Naive thymus-derived CD8-positive, alpha-beta T cell (primary cell): Measurements from ENCODE around the gene CDH20. TPM values are rescaled to one million over a fixed set of nuclear protein-coding genes. Genes with fewer than 3 reads are reported as not detected.

ENCODE experiments used
- ATAC-seq, 2 donors: fragments of 150-1000 bp; cut with Tn5 transposase in 1 of 2; sonication (Bioruptor Pico), chemical (Tn5 transposase) in 1 of 2; 1 replicate in 1 of 2; 2 replicates in 1 of 2; pipeline ENCODE4 v1.10.0; 2021; ENCODE audit warnings: mild to moderate bottlenecking in 2 of 2, moderate library complexity in 2 of 2
- POLR2A ChIA-PET: fragments of 350-600 bp; sonication (Branson Sonifier 250); formaldehyde crosslinking; loops from one replicate; lab custom pipeline; 2021; ENCODE audit warnings: antibody characterized with exemption; lab: Charles Lee
- DNase-seq, 10 donors: peaks; one replicate each; pipeline versions ENCODE4 v3.0.0 to v3.0.0-alpha.2; 2020 to 2022
- H3K27ac Mint-ChIP-seq, 10 donors: one replicate each; pipeline ENCODE4 v1.8.0; 2020 to 2022; ENCODE audit warnings: mild to moderate bottlenecking in 10 of 10, mixed read lengths in 10 of 10, moderate library complexity in 4 of 10, inconsistent platforms in 1 of 10
- H3K27me3 Mint-ChIP-seq, 5 donors: one replicate each; pipeline ENCODE4 v1.8.0; 2021 to 2022; ENCODE audit warnings: mixed read lengths in 5 of 5
- H3K36me3 Mint-ChIP-seq, 3 donors: one replicate each; pipeline ENCODE4 v1.8.0; 2020 to 2022; ENCODE audit warnings: mixed read lengths in 3 of 3, mild to moderate bottlenecking in 2 of 3, inconsistent platforms in 1 of 3
- H3K4me1 Mint-ChIP-seq, 4 donors: one replicate each; pipeline ENCODE4 v1.8.0; 2021 to 2022; ENCODE audit warnings: mixed read lengths in 4 of 4
- H3K4me3 Mint-ChIP-seq, 10 donors: one replicate each; pipeline ENCODE4 v1.8.0; 2020 to 2022; ENCODE audit warnings: mild to moderate bottlenecking in 10 of 10, mixed read lengths in 10 of 10, moderate library complexity in 6 of 10, inconsistent platforms in 1 of 10
- H3K9me3 Mint-ChIP-seq, 9 donors: one replicate each; pipeline ENCODE4 v1.8.0; 2020 to 2022; ENCODE audit warnings: mixed read lengths in 9 of 9, mild to moderate bottlenecking in 3 of 9, inconsistent platforms in 1 of 9, moderate library complexity in 1 of 9
- polyA plus RNA-seq, 3 donors: library from polyadenylated mRNA; unstranded; fragments of 300-500 nt; fragmentation: Illumina TruSeq; gene quantifications; one replicate each; pipeline ENCODE4 v1.2.3, GENCODE V29; 2021
- total RNA-seq, 8 experiments: library from RNA in 2 of 8; stranded (reverse) in 2 of 8; gene quantifications; one replicate each; pipeline ENCODE4 v1.2.3 and lab custom pipeline; 2021 to 2026

CDH20 gene
- total and polyA plus RNA-seq, 5 experiments from 2014 or later, result 0.06 to 0.60 (median 0.21) TPM; not detected in 2

DNA sequence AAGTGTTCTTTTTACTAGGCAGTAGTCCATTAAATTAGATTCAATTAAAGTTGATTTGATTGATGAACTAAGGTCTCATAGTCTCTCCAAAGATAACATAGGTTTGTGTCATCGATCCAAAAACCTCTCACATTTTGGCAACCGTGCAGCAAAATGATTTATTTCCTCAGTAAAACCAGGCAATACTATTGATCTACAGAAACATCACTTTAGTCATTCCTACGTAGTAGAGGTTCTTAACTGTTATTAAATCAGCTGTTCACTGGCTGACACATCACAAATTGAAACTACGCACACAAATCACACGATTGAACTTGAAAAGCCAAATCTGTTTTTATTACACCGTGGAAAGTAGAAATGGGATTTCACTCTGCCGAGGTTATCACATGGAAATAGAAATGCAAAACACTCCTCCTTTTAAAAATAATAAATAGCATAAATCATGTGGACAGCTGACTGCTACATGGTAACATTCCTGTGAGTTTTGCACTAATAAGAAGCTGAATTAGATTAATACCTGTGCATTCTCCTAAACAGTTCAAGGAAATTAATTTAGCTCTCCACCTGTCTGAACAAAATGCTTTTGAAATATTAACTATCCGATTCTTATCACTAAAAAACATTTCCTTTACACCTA is 262.5 kb downstream of the CDH20 start:
- POLR2A ChIA-PET, result no interaction called here
- Mint-ChIP-seq H3K4me3 (no peak overlapping the region), H3K36me3 (no peaks in the 10 kb centered on the region), H3K27me3 (peaks cover 4 to 27% (median 13%) of the 10 kb centered on the region in 5 donors), H3K4me1 (no peaks in the 10 kb centered on the region), H3K9me3 (no peaks in the 10 kb centered on the region), H3K27ac (no peak overlapping the region)
- ATAC-seq, result no peak
- DNase-seq, result no peak

GRCh38 chr18:61596296-61596695 is 263.1 kb downstream of the CDH20 start:
- ATAC-seq (no peak), DNase-seq (no peak)
- Mint-ChIP-seq H3K36me3 (no peaks in the 10 kb centered on the region), H3K9me3 (no peaks in the 10 kb centered on the region), H3K27me3 (peaks cover 5 to 29% (median 15%) of the 10 kb centered on the region in 5 donors), H3K27ac (no peak overlapping the region), H3K4me3 (no peak overlapping the region), H3K4me1 (no peaks in the 10 kb centered on the region)
- POLR2A ChIA-PET, result no interaction called here

DNA sequence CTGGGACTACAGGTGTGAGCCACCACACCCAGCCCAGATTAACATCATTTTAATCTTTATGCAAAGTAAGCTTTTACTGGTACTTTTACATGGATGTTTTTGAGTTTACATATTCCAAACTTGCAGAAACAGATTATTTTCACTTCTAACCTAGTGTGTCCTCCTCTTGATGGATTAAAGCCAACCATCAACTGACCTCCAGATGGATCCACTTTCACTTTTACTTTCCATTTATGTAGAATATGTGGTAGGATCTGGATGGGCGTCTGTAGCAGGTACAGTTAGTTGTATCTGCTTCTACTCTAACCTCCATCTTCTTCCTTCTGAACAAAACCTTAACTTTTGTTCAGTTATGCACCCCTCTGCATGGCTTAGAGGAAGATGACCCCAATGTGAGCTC is 264.1 kb downstream of the CDH20 start:
- POLR2A ChIA-PET, result no interaction called here
- H3K4me1 Mint-ChIP-seq, result no peaks in the 10 kb centered on the region
- H3K4me3 Mint-ChIP-seq, result no peak overlapping the region
- H3K9me3 Mint-ChIP-seq, result no peaks in the 10 kb centered on the region
- ATAC-seq (no peak), DNase-seq (no peak)
- peaks cover 7 to 28% (median 17%) of the 10 kb centered on the region in 5 donors for H3K27me3 Mint-ChIP-seq
- H3K27ac Mint-ChIP-seq, result no peak overlapping the region
- no peaks in the 10 kb centered on the region for H3K36me3 Mint-ChIP-seq

DNA sequence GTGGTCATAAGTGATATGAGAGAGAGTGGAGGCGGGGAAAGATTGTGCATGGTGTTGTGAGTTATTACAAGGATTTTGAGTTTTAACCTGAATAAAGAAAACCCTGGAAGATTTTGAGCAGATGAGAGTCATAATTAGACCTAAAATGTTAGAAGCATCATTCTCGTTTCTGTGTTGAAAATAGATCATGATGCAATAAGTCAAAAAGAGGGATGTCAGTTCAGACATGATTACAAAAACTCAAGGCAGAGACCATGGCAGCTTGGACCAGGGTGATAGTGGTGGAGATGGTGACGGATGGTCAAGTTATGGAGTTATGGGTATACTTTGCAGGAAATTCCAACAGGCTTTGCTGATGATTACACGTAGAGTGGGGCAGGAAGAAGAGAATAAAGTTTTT is 267.2 kb downstream of the CDH20 start:
- Mint-ChIP-seq H3K4me1 (no peaks in the 10 kb centered on the region), H3K27ac (no peak overlapping the region), H3K4me3 (no peak overlapping the region), H3K36me3 (no peaks in the 10 kb centered on the region), H3K27me3 (peaks cover 19 to 46% (median 32%) of the 10 kb centered on the region in 5 donors), H3K9me3 (no peaks in the 10 kb centered on the region)
- no peak for DNase-seq
- POLR2A ChIA-PET, result no interaction called here
- no peak for ATAC-seq

DNA sequence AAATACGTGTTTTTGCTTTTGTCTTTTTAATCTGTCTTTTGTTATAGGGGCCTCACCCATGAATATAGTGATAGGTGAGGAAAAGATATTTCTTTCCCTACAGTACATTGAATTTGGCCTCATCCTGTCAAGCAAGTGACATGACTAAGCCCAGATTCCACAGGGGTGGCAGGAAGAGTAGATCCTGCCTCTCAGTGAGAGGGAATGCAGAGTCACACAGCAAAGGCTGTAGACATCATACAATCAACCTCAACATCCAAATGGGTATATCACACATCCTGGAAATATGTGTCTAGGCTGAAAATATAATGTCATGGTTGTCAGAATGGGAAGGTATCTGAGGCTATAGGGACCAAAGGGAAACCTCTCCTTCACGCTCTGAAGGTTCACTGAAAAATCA is 269.6 kb downstream of the CDH20 start:
- no peak overlapping the region for H3K4me3 Mint-ChIP-seq
- ATAC-seq, result no peak
- H3K27me3 Mint-ChIP-seq, result peaks cover 27 to 65% (median 40%) of the 10 kb centered on the region in 5 donors
- H3K9me3 Mint-ChIP-seq, result no peaks in the 10 kb centered on the region
- H3K27ac Mint-ChIP-seq, result no peak overlapping the region
- POLR2A ChIA-PET, result no interaction called here
- H3K4me1 Mint-ChIP-seq, result no peaks in the 10 kb centered on the region
- no peak for DNase-seq
- H3K36me3 Mint-ChIP-seq, result no peaks in the 10 kb centered on the region
